GM21723 (cell line): ENCODE measurements around the gene PIGC.
A peak's percentile ranks its signal among the peaks of the same experiment; 100 is the strongest.

Experiments used
- ATAC-seq: cut with Tn5 transposase; IDR thresholded peaks from one replicate; pipeline ENCODE4 v1.9.1; 2021; ENCODE audit warnings: mild to moderate bottlenecking, moderate library complexity; ENCODE audit not compliant: unreplicated experiment

Gene PIGC

GRCh38 chr1:172399756-172400721 lies 43.8 kb downstream of the PIGC start:
- ATAC-seq, result no peak

- peak; percentile 47 for ATAC-seq
Observed at GRCh38 chr1:172398970-172399755, 44.7 kb downstream of the PIGC start.

- ATAC-seq, result no peak
Observed at GRCh38 chr1:172398193-172398592, 45.7 kb downstream of the PIGC start.

GRCh38 chr1:172397633-172398032 lies 46.2 kb downstream of the PIGC start:
- no peak for ATAC-seq

- peak; percentile 35 for ATAC-seq
Observed at GRCh38 chr1:172397221-172397620, 46.6 kb downstream of the PIGC start.

GRCh38 chr1:172395576-172395975 lies 48.3 kb downstream of the PIGC start:
- no peak for ATAC-seq

- ATAC-seq, result no peak
Observed at GRCh38 chr1:172394811-172395210, 49.1 kb downstream of the PIGC start.

GRCh38 chr1:172394141-172394751 lies 49.6 kb downstream of the PIGC start:
- ATAC-seq, result peak; percentile 70

GRCh38 chr1:172393354-172393753 lies 50.5 kb downstream of the PIGC start:
- no peak for ATAC-seq

- no peak for ATAC-seq
Observed at GRCh38 chr1:172391976-172392375, 51.9 kb downstream of the PIGC start.
